RWPE2 (cell line): ENCODE measurements around the gene MFSD11.
"Not testable (repeated sequence)": the region's sequence is repeated elsewhere in the genome, so short reads cannot be mapped to it uniquely, and the experiment has no call there.

Source experiments
- ATAC-seq: fragments of 200-7000 bp; cut with Tn5 transposase; 3 replicates; pipeline ENCODE4 v1.9.1; 2021; ENCODE audit warnings: low read depth
- DNase-seq: peaks from one replicate; pipeline ENCODE4 v3.0.0-alpha.2; 2020; ENCODE audit warnings: low spot score
- H3K27ac ChIP-seq: fragments of 450-650 bp; 2 replicates; pipeline ENCODE4 v1.5.1; 2017; ENCODE audit warnings: mild to moderate bottlenecking; ENCODE audit not compliant: poor library complexity, severe bottlenecking
- H3K27me3 ChIP-seq: fragments of 250-450 bp; sonication (Bioruptor Pico); 2 replicates; pipeline ENCODE4 v1.5.1; 2021; ENCODE audit warnings: mild to moderate bottlenecking, moderate library complexity; ENCODE audit not compliant: insufficient read depth, poor library complexity, severe bottlenecking
- H3K36me3 ChIP-seq: fragments of 250-450 bp; sonication (Bioruptor Pico); 2 replicates; pipeline ENCODE4 v1.5.1; 2020; ENCODE audit warnings: low read depth, mild to moderate bottlenecking, moderate library complexity
- H3K4me1 ChIP-seq: fragments of 250-450 bp; sonication (Bioruptor Pico); 2 replicates; pipeline ENCODE4 v1.5.1; 2021; ENCODE audit warnings: mild to moderate bottlenecking, moderate library complexity; ENCODE audit not compliant: insufficient read depth, poor library complexity, severe bottlenecking
- H3K4me3 ChIP-seq: fragments of 250-450 bp; sonication (Bioruptor Pico); 2 replicates; pipeline ENCODE4 v1.5.1; 2021; ENCODE audit warnings: mild to moderate bottlenecking, moderate library complexity; ENCODE audit not compliant: severe bottlenecking
- H3K9me3 ChIP-seq: fragments of 250-450 bp; sonication (Bioruptor Pico); 2 replicates; pipeline ENCODE4 v1.5.1; 2021; ENCODE audit warnings: mild to moderate bottlenecking, moderate library complexity; ENCODE audit not compliant: severe bottlenecking
- TF ChIP-seq, protein P1 (sequence below): fragments of 450-650 bp; IDR thresholded peaks from one replicate; pipeline ENCODE4 v1.5.1; 2017; ENCODE audit warnings: mild to moderate bottlenecking, moderate library complexity; ENCODE audit not compliant: poor library complexity, severe bottlenecking

MFSD11 gene

DNA sequence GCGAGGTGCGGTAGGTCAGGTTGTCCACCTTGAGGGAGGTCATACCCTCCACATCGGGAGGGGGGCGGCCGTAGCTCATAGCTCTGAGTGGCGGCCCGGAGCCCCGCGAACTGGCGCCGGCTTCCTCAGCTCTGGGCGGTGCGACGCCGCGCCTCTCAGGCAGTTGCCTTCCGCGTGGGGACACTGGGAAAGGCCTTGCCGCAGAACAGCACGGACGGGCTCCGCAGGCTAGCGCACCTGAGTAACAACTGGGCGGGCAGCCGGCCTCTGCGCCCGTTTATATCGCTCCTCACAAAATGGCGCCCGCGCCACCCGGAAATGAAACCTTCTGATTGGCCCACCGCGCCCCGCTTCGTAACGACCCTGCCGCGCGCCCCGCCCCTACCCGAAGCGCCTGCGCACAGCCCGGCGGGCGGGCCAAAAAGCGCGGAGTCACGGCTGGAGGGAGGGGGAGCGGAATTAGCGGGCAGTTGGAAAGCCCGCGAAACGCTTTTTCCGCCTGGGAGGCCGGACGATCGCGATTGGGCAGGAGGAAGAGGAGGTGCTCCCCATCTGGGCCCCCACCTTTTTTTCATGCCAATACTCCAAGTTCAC is 740 bp upstream of the MFSD11 start, which contains the start of gene SRSF2:
Gene SRSF2 (minus strand): TSS at position 250 of the 594 bp plus-strand sequence. CDS start 171 bp downstream, at position 79.
- Histone ChIP-seq H3K36me3 (peaks cover 62% of the 10 kb centered on the region), H3K27ac (peak within 1 kb of the TSS; percentile 88), H3K4me3 (peak within 1 kb of the TSS; percentile 96), H3K4me1 (peaks cover 22% of the 10 kb centered on the region), H3K27me3 (no peaks in the 10 kb centered on the region), H3K9me3 (no peaks in the 10 kb centered on the region)
- DNase-seq (peak; percentile 99), ATAC-seq (peak; percentile 70)
- TF ChIP-seq, protein P1, sequence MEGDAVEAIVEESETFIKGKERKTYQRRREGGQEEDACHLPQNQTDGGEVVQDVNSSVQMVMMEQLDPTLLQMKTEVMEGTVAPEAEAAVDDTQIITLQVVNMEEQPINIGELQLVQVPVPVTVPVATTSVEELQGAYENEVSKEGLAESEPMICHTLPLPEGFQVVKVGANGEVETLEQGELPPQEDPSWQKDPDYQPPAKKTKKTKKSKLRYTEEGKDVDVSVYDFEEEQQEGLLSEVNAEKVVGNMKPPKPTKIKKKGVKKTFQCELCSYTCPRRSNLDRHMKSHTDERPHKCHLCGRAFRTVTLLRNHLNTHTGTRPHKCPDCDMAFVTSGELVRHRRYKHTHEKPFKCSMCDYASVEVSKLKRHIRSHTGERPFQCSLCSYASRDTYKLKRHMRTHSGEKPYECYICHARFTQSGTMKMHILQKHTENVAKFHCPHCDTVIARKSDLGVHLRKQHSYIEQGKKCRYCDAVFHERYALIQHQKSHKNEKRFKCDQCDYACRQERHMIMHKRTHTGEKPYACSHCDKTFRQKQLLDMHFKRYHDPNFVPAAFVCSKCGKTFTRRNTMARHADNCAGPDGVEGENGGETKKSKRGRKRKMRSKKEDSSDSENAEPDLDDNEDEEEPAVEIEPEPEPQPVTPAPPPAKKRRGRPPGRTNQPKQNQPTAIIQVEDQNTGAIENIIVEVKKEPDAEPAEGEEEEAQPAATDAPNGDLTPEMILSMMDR = no peak

DNA sequence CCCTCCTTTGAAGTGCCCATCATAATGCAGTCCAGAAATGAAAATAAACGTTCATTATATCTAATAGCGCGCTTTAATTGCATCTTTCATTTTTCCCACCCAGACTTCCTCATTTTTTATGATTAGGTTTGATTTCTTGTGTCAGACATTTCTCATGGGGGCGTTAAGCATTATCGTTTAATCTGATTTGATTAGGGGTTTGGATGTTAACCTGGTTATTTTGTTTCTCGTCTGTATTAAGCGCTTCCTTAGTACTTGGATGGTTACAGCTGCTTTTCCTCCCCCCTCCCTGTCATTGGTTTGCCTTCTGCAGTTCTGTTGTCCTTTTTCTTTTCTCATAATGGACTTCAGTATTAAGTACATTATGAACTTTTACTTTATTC is 540 bp downstream of the MFSD11 start:
- H3K4me3 ChIP-seq = peak overlapping the region; percentile 96
- H3K4me1 ChIP-seq = peaks cover 16% of the 10 kb centered on the region
- H3K27ac ChIP-seq = peak overlapping the region; percentile 88
- H3K9me3 ChIP-seq = no peaks in the 10 kb centered on the region
- no peaks in the 10 kb centered on the region for H3K27me3 ChIP-seq
- no peak for DNase-seq
- peaks cover 62% of the 10 kb centered on the region for H3K36me3 ChIP-seq
- TF ChIP-seq, protein P1 = no peak
- no peak for ATAC-seq

- peaks cover 61% of the 10 kb centered on the region for H3K36me3 ChIP-seq
- not testable (repeated sequence) for H3K4me1 ChIP-seq, H3K27me3 ChIP-seq, H3K4me3 ChIP-seq, DNase-seq, ATAC-seq, H3K9me3 ChIP-seq, H3K27ac ChIP-seq
Observed at GRCh38 chr17:76739568-76740115, 1.7 kb downstream of the MFSD11 start.

GRCh38 chr17:76740329-76741118 is 2.6 kb downstream of the MFSD11 start:
- Histone ChIP-seq H3K4me1 (peaks cover 3% of the 10 kb centered on the region), H3K36me3 (peaks cover 60% of the 10 kb centered on the region), H3K9me3 (no peaks in the 10 kb centered on the region), H3K27ac (no peak overlapping the region), H3K27me3 (no peaks in the 10 kb centered on the region), H3K4me3 (no peak overlapping the region)
- ATAC-seq (no peak), DNase-seq (no peak)
- TF ChIP-seq, protein P1 = no peak

DNA sequence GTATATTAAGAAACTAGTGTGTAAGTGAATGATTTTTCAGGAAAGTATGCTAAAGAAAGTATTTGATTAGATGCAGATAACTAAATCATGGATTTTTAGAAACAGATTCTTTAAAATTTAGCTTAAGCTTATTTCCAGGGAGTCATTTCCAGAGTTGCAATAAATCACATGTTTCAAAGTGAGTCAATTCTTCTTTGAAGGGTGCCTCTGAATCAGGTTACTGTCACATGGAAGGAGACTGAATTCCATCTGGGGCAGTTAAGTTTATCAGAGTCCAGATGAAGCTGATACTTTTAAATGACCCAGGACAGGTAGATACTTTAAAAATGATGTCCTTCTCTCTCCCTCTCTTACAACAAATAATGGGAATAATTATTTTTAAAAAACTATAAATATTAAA is 5.0 kb downstream of the MFSD11 start:
- no peaks in the 10 kb centered on the region for H3K27me3 ChIP-seq
- H3K9me3 ChIP-seq = no peaks in the 10 kb centered on the region
- ATAC-seq = no peak
- H3K4me3 ChIP-seq = no peak overlapping the region
- no peak overlapping the region for H3K27ac ChIP-seq
- TF ChIP-seq, protein P1 = no peak
- peaks cover 3% of the 10 kb centered on the region for H3K4me1 ChIP-seq
- DNase-seq = no peak
- H3K36me3 ChIP-seq = peaks cover 53% of the 10 kb centered on the region
